ENCODE data around the gene CCNI. TPM values are rescaled to one million over a fixed set of nuclear protein-coding genes. Genes with fewer than 3 reads are reported as not detected.
A peak's percentile ranks its signal among the peaks of the same experiment; 100 is the strongest.
"Not testable (repeated sequence)": the region's sequence is repeated elsewhere in the genome, so short reads cannot be mapped to it uniquely, and the experiment has no call there.

Gene CCNI
- total RNA-seq, 1 experiment from 2014 or later: 147 TPM

DNA sequence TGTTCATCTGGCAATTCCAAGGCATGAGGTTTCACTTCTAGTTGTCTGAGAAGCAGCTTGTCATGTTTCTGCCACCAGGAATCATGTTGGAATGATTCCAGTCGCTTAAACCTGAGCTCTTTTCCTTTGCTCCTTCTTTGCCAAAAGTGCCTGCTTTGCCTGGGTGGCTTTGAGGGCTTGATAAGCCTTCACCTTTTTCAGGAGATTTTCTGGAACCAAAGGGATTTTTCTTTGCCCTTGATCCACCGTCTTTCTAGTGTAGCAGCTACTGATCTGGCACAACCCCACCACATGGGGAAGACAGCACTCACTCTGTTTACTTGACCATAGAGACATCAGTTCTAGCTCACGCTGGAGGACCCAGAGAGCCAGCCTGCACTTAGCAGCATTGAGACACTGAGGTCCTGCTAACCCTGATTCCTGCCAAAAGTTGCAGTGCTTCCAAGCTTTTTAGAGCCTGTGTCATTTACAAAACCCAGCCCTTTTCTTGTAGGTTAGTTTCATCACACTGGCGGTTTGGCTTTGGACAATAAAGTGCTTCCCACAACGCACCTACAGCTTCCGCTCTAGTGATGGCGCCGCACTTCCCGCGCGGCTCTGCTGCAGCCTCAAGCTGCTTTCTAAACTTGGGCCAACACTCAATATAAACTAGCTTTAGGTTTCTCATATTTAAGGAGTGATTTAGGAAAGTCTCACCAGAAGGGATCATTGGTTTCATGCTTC is 7.3 kb upstream of the CCNI start:
- no peak for DNase-seq (ENCODE audit: extremely low read depth, low read depth)

DNA sequence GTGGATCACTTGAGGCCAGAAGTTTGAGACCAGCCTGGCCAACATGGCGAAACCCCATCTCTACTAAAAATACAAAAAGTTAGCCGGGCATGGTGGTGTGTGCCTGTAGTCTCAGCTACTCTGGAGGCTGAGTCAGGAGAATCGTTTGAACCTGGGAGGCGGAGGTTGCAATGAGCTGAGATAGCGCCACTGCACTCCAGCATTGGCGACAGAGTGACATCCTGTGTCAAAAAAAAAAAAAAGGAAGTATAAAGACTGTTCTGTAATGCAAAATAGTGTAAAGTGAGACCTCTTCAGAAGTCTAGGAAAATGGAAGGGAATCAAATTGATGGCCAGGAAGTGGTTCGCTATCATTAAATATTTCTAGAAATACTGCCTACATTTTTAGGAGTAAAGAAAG is 5.0 kb upstream of the CCNI start:
- not testable (repeated sequence) for DNase-seq (ENCODE audit: extremely low read depth, low read depth)

DNA sequence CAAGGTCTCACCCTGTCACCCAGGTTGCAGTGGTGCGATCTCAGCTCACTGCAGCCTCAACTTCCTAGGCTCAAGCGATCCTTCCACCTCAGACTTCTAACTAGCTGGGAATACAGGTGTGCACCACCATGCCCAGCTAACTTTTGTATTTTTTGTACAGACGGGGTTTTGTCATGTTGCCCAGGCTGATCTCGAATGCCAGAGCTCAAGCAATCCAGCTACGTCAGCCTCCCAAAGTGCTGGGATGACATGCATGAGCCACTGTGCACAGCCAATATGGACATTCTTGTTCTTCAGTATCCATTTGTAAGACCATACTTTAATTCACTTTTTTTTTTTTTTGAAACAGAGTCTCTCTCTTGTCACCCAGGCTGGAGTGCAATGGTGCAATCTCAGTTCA is 3.5 kb upstream of the CCNI start:
- DNase-seq (ENCODE audit: extremely low read depth, low read depth): no peak

DNA sequence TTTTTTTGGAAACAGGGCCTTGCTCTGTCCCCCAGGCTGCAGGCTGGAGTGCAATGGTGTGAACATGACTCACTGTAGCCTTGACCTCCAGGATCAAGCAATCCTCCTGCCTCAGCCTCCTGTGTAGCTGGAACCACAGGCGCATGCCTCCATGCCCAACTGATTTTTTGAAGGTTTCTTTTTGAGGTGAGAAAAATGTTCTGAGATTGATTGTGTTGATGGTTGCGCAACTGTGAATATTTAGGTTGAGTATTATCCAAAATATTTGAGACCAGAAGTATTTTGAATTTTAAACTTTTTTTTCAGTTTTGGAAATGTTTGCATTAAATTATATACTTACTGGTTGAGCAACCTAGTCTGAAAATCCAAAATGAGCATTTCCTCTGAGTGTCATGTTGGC is 2.6 kb upstream of the CCNI start:
- DNase-seq (ENCODE audit: extremely low read depth, low read depth): no peak

GRCh38 chr4:77076889-77077635 is 1.3 kb upstream of the CCNI start:
- DNase-seq (ENCODE audit: extremely low read depth, low read depth): no peak

GRCh38 chr4:77074981-77075855 is 571 bp downstream of the CCNI start:
- no peak for DNase-seq (ENCODE audit: extremely low read depth, low read depth)

DNA sequence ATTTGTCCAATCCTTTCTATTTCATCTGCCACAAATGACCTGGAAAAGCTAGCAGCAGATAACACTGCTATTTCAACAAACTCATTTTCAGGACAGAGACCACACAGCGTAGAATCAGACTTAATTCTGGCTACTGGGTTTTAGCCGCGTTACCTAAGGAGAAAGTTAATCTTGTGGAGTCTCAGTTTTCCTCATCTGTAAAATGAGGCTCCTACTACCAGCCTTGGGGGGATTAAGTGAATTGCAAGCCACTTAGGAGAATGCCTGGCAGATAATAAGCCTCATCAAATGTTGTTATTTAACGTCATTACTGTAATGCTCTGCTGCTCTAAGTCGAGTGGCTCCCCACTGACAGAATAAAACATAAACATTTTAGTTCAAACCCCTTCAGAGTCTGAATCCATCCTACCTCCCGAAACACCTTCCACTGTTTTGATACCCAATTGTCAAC is 1.4 kb downstream of the CCNI start:
- no peak for DNase-seq (ENCODE audit: extremely low read depth, low read depth)

DNA sequence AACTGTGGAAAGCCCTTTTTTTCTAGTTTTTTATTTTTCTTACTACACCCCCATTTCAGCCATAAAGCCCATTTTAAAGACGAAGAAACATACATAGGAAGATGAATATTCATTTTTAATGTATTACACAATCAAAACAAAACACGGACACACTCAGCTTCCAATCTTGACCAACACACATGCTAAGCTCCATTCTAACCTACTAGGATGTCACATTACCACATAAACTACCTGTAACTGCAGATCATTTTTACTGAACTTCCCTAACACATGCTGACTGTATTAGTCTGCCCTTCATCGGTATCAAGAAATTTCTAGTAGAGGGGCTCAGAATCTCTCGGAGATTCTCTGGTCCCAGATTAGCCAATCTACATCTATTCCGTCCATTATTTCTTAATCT is 1.8 kb downstream of the CCNI start:
- DNase-seq (ENCODE audit: extremely low read depth, low read depth): no peak

GRCh38 chr4:77073106-77073809 is 2.5 kb downstream of the CCNI start:
- no peak for DNase-seq (ENCODE audit: extremely low read depth, low read depth)

DNA sequence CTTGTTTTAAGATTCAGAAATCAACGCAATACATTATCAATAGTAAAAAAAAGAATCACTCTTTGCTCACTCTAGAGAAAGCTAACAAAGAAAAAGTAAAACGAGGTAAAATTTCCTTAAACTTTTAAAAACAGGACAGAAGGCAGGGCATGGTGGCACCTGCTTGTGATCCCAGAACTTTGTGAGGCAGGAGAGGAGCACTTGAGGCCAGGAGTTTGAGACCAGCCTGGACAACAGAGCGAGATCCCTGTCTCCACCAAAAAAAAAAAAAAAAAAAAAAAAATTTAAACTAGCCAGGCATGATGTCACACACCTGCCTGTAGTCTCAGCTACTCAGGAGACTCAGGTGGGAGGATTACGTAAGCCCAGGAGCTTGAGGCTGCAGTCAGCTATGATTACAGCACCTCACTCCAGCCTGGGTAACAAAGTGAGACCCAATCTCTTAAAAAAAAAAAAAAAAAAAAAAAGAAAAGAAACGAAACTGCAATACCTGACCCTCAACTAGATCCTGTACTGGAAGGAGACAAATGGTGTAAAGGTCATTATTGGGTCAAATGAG is 3.5 kb downstream of the CCNI start:
- no peak for DNase-seq (ENCODE audit: extremely low read depth, low read depth)

DNA sequence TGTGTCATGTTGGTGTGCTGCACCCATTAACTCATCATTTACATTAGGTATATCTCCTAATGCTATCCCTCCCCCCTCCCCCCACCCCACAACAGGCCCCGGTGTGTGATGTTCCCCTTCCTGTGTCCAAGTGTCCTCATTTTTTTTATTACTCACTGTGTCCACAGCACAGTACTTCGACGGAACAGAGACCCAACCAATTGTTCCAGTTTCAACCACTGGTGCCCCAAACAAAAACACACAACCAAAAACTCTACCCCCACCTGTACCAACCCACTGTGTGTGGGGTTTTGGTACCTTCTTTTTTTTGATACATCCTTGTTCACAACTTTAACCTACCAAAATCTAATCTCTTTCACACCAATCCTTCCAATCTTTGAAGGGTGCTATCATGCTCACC is 6.3 kb downstream of the CCNI start:
- not testable (repeated sequence) for DNase-seq (ENCODE audit: extremely low read depth, low read depth)

DNA sequence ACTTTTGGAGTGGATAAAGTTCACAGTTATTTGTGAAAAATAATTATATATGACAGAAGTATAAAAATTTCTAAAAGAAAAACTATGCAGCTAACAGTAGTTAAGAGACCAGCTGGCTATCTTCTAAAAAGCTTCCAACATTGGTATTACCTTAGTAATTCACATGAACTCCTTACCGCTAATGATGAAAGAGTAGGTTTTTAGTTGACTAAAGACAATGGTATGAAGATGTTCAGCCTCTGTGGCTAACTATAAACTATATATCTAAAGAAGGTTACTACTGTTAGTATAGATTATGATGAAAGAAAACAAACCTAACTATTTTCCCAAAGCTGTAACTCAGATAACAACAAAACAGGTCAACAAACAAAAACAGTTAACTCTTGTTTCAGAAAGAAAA is 10.4 kb downstream of the CCNI start:
- no peak for DNase-seq (ENCODE audit: extremely low read depth, low read depth)

- no peak for DNase-seq (ENCODE audit: extremely low read depth, low read depth)
These were observed 12.9 kb downstream of the CCNI start for GRCh38 chr4:77062856-77063255.

DNA sequence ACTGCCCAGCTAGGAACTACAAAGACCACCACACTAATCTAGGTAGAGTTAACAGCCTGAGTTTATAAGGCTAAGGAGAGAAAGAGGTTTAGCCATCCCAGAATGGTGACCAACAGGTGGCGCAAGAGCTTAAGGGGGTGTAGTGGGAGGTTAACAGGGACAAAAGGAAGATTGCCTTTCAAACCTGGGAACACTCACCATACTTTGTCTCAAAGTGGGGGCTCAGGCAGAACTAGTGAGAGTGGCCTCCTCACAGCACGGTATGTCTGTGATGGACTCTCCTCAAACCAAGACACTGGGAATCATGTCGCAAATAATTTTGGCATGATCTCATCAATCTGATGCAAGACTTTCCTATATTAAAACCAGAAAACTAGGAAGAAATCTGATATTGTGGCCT is 23.4 kb downstream of the CCNI start:
- peak; percentile 40 for DNase-seq (ENCODE audit: extremely low read depth, low read depth)

DNA sequence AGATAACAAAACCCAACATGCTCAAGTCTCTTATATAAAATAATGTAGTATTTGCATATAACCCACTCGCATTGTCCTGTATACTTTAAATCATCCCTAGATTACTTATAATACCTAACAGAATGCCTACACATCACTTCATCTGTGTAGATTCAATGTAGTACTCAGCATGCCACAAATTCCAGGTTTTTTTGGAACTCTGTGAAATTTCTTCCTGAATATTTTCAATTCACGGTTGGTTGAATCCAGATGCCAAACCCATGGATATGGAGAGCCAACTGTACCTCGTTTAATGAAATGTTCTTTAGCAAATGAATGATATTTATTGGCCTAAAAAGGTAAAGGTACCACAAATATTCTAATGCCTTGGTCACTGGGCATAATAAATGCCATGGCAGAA is 24.8 kb downstream of the CCNI start:
- DNase-seq (ENCODE audit: extremely low read depth, low read depth): no peak

DNA sequence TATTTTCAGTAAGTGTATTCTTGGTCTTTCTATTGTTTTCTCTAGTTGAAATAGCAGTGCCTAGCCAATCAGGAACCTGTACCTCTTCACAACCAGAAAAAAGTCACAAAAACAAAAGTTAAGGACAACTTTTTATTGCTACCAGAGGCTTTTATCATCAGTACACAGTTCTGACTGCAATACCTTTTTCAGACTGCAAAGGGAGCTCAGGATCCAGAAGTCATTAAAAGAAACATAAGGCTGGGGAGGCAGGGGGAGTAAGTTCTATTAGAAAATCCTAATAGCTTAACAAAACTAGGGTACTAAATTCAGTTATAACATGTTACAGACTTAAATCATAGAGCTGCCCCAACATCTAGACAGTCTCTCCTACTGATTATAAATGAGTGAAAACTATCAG is 28.8 kb downstream of the CCNI start:
- DNase-seq (ENCODE audit: extremely low read depth, low read depth): no peak

DNA sequence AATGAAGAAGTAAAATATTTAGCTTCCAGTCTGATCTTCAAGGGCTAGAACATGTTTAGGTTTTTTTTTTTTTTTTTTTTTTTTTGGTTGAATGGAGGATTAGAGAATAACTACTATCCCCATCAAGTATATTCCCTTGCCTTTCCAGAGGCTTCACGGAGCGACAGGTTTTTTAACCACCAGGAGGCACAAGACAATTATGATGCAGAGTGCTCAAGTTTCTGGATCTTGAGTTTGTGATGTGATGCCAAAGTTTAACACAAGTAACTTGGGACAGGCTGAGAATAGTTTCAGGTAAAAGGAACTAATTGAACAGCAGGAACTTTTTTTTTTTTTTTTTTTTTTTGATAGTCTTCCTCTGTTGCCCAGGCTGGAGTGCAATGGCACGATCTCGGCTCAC is 30.3 kb downstream of the CCNI start:
- DNase-seq (ENCODE audit: extremely low read depth, low read depth): no peak

DNA sequence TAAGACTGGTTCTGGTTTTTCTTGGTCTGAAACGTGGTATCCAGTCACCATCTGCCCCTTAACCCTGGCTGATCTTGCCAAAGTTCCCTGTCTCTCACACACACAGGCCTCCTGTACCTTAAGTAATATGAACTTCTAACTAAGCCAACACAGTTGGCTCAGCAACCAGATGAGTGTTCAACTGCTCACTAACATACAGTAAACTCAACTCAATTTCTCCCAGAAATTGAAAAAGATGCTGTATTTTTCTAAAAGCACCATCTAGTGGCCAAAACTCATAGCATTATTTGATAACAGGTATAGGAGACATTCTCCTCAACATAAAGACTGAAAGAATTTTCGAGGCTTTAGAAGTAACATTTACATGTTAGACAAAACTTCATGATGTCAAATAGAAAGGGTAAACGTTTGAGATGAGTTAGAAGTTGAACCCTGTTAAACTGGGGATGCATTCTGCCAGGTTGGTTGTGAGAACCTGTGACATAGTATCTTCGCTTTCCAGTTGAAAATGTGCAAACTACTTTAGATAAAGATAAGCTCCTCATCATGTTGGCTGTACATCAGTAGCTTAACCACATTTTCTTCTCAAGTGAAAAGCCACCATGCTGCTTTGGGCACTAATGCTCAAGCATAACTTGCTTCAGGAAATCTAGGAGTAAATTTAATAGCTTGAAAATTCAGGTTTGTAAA is 31.2 kb downstream of the CCNI start:
- peak; percentile 14 for DNase-seq (ENCODE audit: extremely low read depth, low read depth)

DNA sequence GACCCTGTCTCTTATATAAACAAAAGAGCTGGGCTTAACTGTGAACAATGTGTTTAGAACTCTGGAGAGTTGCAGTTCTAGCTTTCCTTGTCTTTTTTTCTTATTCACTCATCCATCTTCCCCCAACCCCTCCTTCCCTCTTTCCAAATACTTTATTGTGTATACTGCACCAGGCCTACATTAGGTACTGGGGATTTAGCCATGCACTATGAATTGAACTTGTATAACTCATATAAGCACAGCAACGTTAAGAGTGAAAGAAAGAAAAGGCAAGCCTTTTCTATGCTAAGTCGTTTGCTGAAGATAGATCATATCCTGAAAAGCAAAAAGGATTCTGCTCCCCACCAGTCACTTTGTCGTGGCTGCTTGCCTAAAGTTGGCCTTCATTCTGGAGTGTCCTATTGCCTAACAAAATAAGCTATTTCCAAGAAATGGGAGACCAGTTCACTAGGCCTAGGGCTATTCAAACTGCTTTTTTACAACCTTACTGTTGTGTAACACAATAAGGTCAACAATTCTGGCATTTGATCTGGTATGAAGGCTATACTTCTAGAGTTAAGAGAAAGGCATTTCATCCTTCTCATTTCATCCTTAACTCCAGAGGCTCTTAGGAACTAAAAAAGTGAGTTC is 32.2 kb downstream of the CCNI start:
- no peak for DNase-seq (ENCODE audit: extremely low read depth, low read depth)
